Tibial artery (tissue), 4 donors: ENCODE results near the gene KCNC3.

ENCODE experiments used
- DNase-seq, 2 donors: peaks; one replicate each; pipeline ENCODE4 v3.0.0-alpha.2; 2019
- H3K27ac ChIP-seq, 2 donors: fragments of 200-600 bp; sonication (generic) in 1 of 2; 1 replicate in 1 of 2; 2 replicates in 1 of 2; pipeline ENCODE4 v1.5.1; 2018 to 2019; ENCODE audit warnings: mild to moderate bottlenecking in 1 of 2
- H3K27me3 ChIP-seq, 2 donors: fragments of 200-600 bp; sonication (generic) in 1 of 2; one replicate each; pipeline versions ENCODE4 v1.5.1 to v1.6.0; 2016 to 2019
- H3K36me3 ChIP-seq, 3 donors: fragments of 200-600 bp; sonication (generic) in 2 of 3; one replicate each; pipeline ENCODE4 v1.5.1; 2016 to 2019; ENCODE audit warnings: mild to moderate bottlenecking in 2 of 3
- H3K4me1 ChIP-seq, 4 donors: fragments of 200-600 bp; sonication (generic) in 2 of 4; 1 replicate in 3 of 4; 2 replicates in 1 of 4; pipeline ENCODE4 v1.5.1; 2016 to 2019
- H3K4me3 ChIP-seq, 2 donors: fragments of 200-600 bp; sonication (generic) in 1 of 2; 1 replicate in 1 of 2; 2 replicates in 1 of 2; pipeline ENCODE4 v1.5.1; 2018 to 2019; ENCODE audit warnings: mild to moderate bottlenecking in 2 of 2
- H3K9me3 ChIP-seq, 3 donors: fragments of 200-600 bp; sonication (generic) in 1 of 3; one replicate each; pipeline ENCODE4 v1.5.1; 2016 to 2019
- CTCF ChIP-seq, 2 experiments: fragments of 200-600 bp in 1 of 2; fragments of 450-650 bp in 1 of 2; IDR thresholded peaks; one replicate each; pipeline ENCODE4 v1.5.1; 2017 to 2019; ENCODE audit warnings: antibody characterized with exemption in 2 of 2, mild to moderate bottlenecking in 1 of 2, moderate library complexity in 1 of 2
- intact Hi-C: fragments of 100-400 bp; cut with DNase I; formaldehyde crosslinking; loops from one replicate; pipeline ENCODE4 v1.15.0; 2023; ENCODE audit warnings: low total_unique reads

The KCNC3 gene

GRCh38 chr19:50280074-50280473 lies 49.1 kb downstream of the KCNC3 start:
- peaks cover 0 to 10% of the 10 kb centered on the region in 2 donors for H3K27me3 ChIP-seq
- no peak overlapping the region for H3K4me3 ChIP-seq
- no peak overlapping the region for H3K27ac ChIP-seq
- DNase-seq, result no peak
- H3K9me3 ChIP-seq, result no peaks in the 10 kb centered on the region
- intact Hi-C loops, result no loop called here
- H3K4me1 ChIP-seq, result no peaks in the 10 kb centered on the region
- no peak for TF ChIP-seq CTCF (IDR thresholded peaks at IDR 0.05)
- H3K36me3 ChIP-seq, result peaks cover 0 to 45% (median 0%) of the 10 kb centered on the region in 3 donors

GRCh38 chr19:50277966-50278580 lies 51.1 kb downstream of the KCNC3 start:
- Histone ChIP-seq H3K4me1 (no peaks in the 10 kb centered on the region), H3K9me3 (no peaks in the 10 kb centered on the region), H3K27ac (no peak overlapping the region), H3K4me3 (no peak overlapping the region), H3K27me3 (peaks cover 0 to 10% of the 10 kb centered on the region in 2 donors), H3K36me3 (peaks cover 0 to 42% (median 0%) of the 10 kb centered on the region in 3 donors)
- intact Hi-C loops, result no loop called here
- no peak for DNase-seq
- TF ChIP-seq CTCF (IDR thresholded peaks at IDR 0.05), result no peak

DNA sequence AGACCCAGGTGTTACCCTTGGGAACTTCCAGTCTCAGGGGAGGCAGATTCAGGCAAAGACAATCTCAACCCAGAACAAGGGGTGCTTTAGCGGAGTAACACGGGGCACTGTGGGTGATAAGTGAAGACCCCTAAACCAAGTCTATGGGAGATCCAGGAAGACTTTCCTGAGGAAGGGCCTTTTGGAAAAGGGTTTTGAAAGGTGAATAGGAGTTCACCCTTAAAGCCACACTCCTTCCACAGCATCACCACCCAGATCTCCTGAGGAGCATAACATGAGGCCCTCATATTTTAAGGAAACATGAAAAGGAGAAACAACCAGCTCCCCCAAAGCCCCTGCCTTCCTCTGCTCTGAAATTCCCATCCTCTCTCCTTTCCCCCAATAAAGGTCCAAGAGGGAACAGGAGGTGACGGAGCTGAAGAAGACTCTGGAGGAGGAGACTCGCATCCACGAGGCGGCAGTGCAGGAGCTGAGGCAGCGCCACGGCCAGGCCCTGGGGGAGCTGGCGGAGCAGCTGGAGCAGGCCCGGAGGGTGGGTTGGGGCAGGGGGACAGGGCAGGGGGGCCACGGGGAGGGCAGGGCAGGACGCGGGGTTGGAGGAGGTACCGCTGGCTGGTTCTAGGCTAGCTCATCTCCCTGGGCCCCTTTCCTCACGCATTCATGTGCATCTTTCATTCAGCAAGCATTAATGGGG lies 52.7 kb downstream of the KCNC3 start:
- H3K27me3 ChIP-seq, result peaks cover 0 to 10% of the 10 kb centered on the region in 2 donors
- H3K4me1 ChIP-seq, result no peaks in the 10 kb centered on the region
- intact Hi-C loops, result no loop called here
- no peak for TF ChIP-seq CTCF (IDR thresholded peaks at IDR 0.05)
- DNase-seq, result no peak
- H3K27ac ChIP-seq, result no peak overlapping the region
- H3K9me3 ChIP-seq, result no peaks in the 10 kb centered on the region
- H3K36me3 ChIP-seq, result peaks cover 0 to 55% (median 0%) of the 10 kb centered on the region in 3 donors
- no peak overlapping the region for H3K4me3 ChIP-seq

DNA sequence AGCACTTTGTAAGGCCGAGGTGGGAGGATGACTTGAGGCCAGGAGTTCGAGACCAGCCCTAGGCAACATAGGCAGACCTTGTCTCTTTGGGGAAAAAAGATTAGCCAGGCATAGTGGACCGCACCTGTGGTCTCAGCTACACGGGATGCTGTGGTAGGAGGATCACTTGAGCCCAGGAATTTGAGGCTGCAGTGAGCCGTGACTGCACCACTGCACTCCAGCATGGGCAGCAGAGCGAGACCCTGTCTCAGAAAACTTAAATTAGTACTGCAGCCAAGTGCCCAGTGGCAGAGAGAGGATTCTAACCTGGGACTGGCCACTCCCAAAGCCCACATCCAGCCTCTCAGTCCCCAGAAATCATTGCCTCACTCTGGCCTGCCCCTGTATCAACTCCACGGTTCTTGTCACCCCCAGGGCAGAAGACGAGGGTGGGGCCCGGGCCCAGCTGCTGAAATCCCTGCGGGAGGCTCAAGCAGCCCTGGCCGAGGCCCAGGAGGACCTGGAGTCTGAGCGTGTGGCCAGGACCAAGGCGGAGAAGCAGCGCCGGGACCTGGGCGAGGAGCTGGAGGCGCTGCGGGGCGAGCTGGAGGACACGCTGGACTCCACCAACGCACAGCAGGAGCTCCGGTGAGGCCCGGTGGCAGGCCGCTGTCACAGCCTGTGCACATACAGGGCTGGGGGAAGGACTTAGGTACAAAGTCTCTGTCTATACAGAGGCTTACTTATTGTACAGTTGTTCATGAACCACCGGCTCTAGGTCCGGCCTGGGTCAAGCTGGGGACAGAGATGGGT lies 53.4 kb downstream of the KCNC3 start:
- peaks cover 0 to 14% of the 10 kb centered on the region in 2 donors for H3K27me3 ChIP-seq
- intact Hi-C loops, result no loop called here
- H3K27ac ChIP-seq, result no peak overlapping the region
- no peak overlapping the region for H3K4me3 ChIP-seq
- no peak for DNase-seq
- peaks cover 0 to 56% (median 0%) of the 10 kb centered on the region in 3 donors for H3K36me3 ChIP-seq
- H3K9me3 ChIP-seq, result no peaks in the 10 kb centered on the region
- H3K4me1 ChIP-seq, result no peaks in the 10 kb centered on the region
- TF ChIP-seq CTCF (IDR thresholded peaks at IDR 0.05), result no peak

- H3K27me3 ChIP-seq, result peaks cover 0 to 16% of the 10 kb centered on the region in 2 donors
- H3K36me3 ChIP-seq, result peaks cover 0 to 57% (median 0%) of the 10 kb centered on the region in 3 donors
- H3K9me3 ChIP-seq, result no peaks in the 10 kb centered on the region
- no peak for TF ChIP-seq CTCF (IDR thresholded peaks at IDR 0.05)
- no peak overlapping the region for H3K27ac ChIP-seq
- H3K4me1 ChIP-seq, result no peaks in the 10 kb centered on the region
- H3K4me3 ChIP-seq, result no peak overlapping the region
- intact Hi-C loops, result loop anchor here (5.0 kb wide), 1 partner anchor 307 kb away; no protein-coding TSS in a partner anchor
- no peak for DNase-seq
These were observed 55.4 kb downstream of the KCNC3 start for GRCh38 chr19:50273821-50274220.
